Neural progenitor cell (in vitro differentiated cells): ENCODE measurements around the gene COL19A1.

ENCODE experiments used
- CTCF ChIP-seq: fragments of 200-600 bp; sonication (generic); IDR thresholded peaks from 2 replicates; pipeline ENCODE4 v1.5.1; 2017; ENCODE audit warnings: antibody characterized with exemption, mild to moderate bottlenecking
- EZH2 ChIP-seq: fragments of 200-600 bp; sonication (generic); IDR thresholded peaks from 2 replicates; pipeline ENCODE4 v1.6.1; 2017; ENCODE audit warnings: antibody characterized with exemption, mild to moderate bottlenecking, moderate library complexity

GRCh38 chr6:70111737-70112136 lies 245.4 kb downstream of the COL19A1 start:
- TF ChIP-seq CTCF: no peak
- TF ChIP-seq EZH2: no peak
